ENCODE data around the gene LOXL1.

LOXL1 gene

GRCh38 chr15:73991726-73992593 is 65.7 kb downstream of the LOXL1 start, which contains the start of gene STOML1:
STOML1 (minus strand) TSS chr15:73992295; CDS start chr15:73992223, 72 bp downstream.
- Histone ChIP-seq H3K4me1 (peaks cover 4% of the 10 kb centered on the region; the same call in 1 of the 2 replicates), H3K36me3 (no peaks in the 10 kb centered on the region)
- DNase-seq = peak; percentile 97

GRCh38 chr15:73992594-73992898 is 66.3 kb downstream of the LOXL1 start:
- no peak for DNase-seq
- no peaks in the 10 kb centered on the region for H3K27me3 ChIP-seq
- peaks cover 4% of the 10 kb centered on the region; the same call in 1 of the 2 replicates for H3K4me1 ChIP-seq
- TF ChIP-seq CTCF (IDR thresholded peaks at IDR 0.05; ENCODE audit: low read depth, low read length) = no peak
- no peaks in the 10 kb centered on the region for H3K9me3 ChIP-seq
- H3K4me3 ChIP-seq (ENCODE audit: low read depth, low read length) = peak overlapping the region; percentile 53
- H3K36me3 ChIP-seq = no peaks in the 10 kb centered on the region

More at GRCh38 chr15:73991726-73992593, 65.7 kb downstream of the LOXL1 start, which contains the start of gene STOML1:
- H3K4me3 ChIP-seq (ENCODE audit: low read depth, low read length) = peak within 1 kb of the TSS; percentile 87
- no peaks in the 10 kb centered on the region for H3K9me3 ChIP-seq
- TF ChIP-seq CTCF (IDR thresholded peaks at IDR 0.05; ENCODE audit: low read depth, low read length) = peak; percentile 74
- H3K27me3 ChIP-seq = no peaks in the 10 kb centered on the region

GRCh38 chr15:73993211-73993994 is 67.1 kb downstream of the LOXL1 start:
- Histone ChIP-seq H3K36me3 (peaks cover 2% of the 10 kb centered on the region; the same call in 1 of the 2 replicates), H3K4me1 (peaks cover 4% of the 10 kb centered on the region; the same call in 1 of the 2 replicates), H3K27me3 (no peaks in the 10 kb centered on the region), H3K9me3 (no peaks in the 10 kb centered on the region), H3K4me3 (ENCODE audit: low read depth, low read length) (no peak overlapping the region)
- no peak for DNase-seq
- TF ChIP-seq CTCF (IDR thresholded peaks at IDR 0.05; ENCODE audit: low read depth, low read length) = no peak

GRCh38 chr15:73994413-73994883 is 68.2 kb downstream of the LOXL1 start, which contains the start of gene PML:
PML (plus strand) TSS chr15:73994716; CDS start chr15:73994813, 97 bp downstream.
- no peaks in the 10 kb centered on the region for H3K9me3 ChIP-seq
- H3K4me3 ChIP-seq (ENCODE audit: low read depth, low read length) = peak within 1 kb of the TSS; percentile 91
- H3K4me1 ChIP-seq = peaks cover 4% of the 10 kb centered on the region; the same call in 1 of the 2 replicates
- peak; percentile 97 for DNase-seq
- no peak for TF ChIP-seq CTCF (IDR thresholded peaks at IDR 0.05; ENCODE audit: low read depth, low read length)
- H3K36me3 ChIP-seq = peaks cover 2% of the 10 kb centered on the region; the same call in 1 of the 2 replicates
- H3K27me3 ChIP-seq = no peaks in the 10 kb centered on the region

- Histone ChIP-seq H3K4me1 (peaks cover 4% of the 10 kb centered on the region; the same call in 1 of the 2 replicates), H3K27me3 (no peaks in the 10 kb centered on the region), H3K4me3 (ENCODE audit: low read depth, low read length) (peak overlapping the region; percentile 91), H3K9me3 (no peaks in the 10 kb centered on the region), H3K36me3 (peaks cover 2% of the 10 kb centered on the region; the same call in 1 of the 2 replicates)
- no peak for DNase-seq
- no peak for TF ChIP-seq CTCF (IDR thresholded peaks at IDR 0.05; ENCODE audit: low read depth, low read length)
These were observed 68.8 kb downstream of the LOXL1 start for GRCh38 chr15:73994912-73995622.

Measured in BE2C (cell line).